ENCODE results near the gene ZEB2. TPM values are rescaled to one million over a fixed set of nuclear protein-coding genes. Genes with fewer than 3 reads are reported as not detected.

Gene ZEB2
- total RNA-seq, 2 experiments from 2014 or later, result 4.0 to 16.9 TPM

DNA sequence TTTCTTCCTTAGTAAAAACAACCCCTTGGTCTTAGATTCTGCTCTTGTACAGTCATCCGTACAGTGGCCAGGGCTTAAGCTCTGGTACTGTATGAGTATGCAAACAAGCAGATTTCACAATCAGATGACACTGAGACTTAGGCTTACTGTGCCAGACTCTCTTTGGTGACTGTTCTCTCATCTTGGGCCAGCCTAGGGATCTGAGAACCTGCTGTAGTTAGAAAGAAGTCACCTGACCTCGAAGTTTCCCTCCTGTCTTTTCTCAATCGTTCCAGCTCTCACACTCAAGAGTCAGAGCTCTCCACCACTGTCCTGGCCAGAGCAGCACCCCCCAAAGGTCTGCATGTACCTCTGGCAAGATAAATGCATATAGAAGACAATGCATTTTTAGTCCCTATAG lies 63.2 kb downstream of the ZEB2 start:
- DNase-seq (ENCODE audit: low spot score), result no peak
- peaks cover 40% of the 10 kb centered on the region for H3K4me1 ChIP-seq (ENCODE audit: insufficient read depth, low read length, poor library complexity, severe bottlenecking)
- no peak overlapping the region for H3K4me2 ChIP-seq (ENCODE audit: low read length)
- intact Hi-C loops (cut with micrococcal nuclease; ENCODE audit: unreplicated experiment), result no loop called here
- H3K27ac ChIP-seq (ENCODE audit: low read depth, low read length, poor library complexity, severe bottlenecking), result no peak overlapping the region
- H2AFZ ChIP-seq (ENCODE audit: low read length), result no peak overlapping the region
- H3K9me3 ChIP-seq (ENCODE audit: low read length), result no peaks in the 10 kb centered on the region
- ChIA-PET POLR2A (interaction anchor here (1.8 kb wide), 1 partner anchor 8 kb away, joined by 6 read pairs; no protein-coding TSS in a partner anchor), CTCF (ENCODE audit: unreplicated experiment) (interaction anchor here (0.6 kb wide), 1 partner anchor 15 kb away, joined by 3 read pairs; no protein-coding TSS in a partner anchor)
- H3K36me3 ChIP-seq (ENCODE audit: insufficient read depth, low read length), result no peaks in the 10 kb centered on the region
- H3K79me2 ChIP-seq (ENCODE audit: insufficient read depth, low read depth, low read length), result no peaks in the 10 kb centered on the region
- TF ChIP-seq EZH2phosphoT487 (IDR thresholded peaks at IDR 0.05; ENCODE audit: borderline replicate concordance, low read depth, low read length), result no peak
- TF ChIP-seq, protein P1, sequence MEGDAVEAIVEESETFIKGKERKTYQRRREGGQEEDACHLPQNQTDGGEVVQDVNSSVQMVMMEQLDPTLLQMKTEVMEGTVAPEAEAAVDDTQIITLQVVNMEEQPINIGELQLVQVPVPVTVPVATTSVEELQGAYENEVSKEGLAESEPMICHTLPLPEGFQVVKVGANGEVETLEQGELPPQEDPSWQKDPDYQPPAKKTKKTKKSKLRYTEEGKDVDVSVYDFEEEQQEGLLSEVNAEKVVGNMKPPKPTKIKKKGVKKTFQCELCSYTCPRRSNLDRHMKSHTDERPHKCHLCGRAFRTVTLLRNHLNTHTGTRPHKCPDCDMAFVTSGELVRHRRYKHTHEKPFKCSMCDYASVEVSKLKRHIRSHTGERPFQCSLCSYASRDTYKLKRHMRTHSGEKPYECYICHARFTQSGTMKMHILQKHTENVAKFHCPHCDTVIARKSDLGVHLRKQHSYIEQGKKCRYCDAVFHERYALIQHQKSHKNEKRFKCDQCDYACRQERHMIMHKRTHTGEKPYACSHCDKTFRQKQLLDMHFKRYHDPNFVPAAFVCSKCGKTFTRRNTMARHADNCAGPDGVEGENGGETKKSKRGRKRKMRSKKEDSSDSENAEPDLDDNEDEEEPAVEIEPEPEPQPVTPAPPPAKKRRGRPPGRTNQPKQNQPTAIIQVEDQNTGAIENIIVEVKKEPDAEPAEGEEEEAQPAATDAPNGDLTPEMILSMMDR (conservative IDR thresholded peaks at IDR 0.05; ENCODE audit: low read length), result no peak
- H4K20me1 ChIP-seq (ENCODE audit: insufficient read depth, low read length), result no peaks in the 10 kb centered on the region
- no TSS peak for BruUV-seq (replicated peaks)
- no peaks in the 10 kb centered on the region for H3K9me2 ChIP-seq (ENCODE audit: insufficient read depth, low read length)
- no peak overlapping the region for H3K4me3 ChIP-seq (ENCODE audit: low read depth, low read length, poor library complexity, severe bottlenecking)

DNA sequence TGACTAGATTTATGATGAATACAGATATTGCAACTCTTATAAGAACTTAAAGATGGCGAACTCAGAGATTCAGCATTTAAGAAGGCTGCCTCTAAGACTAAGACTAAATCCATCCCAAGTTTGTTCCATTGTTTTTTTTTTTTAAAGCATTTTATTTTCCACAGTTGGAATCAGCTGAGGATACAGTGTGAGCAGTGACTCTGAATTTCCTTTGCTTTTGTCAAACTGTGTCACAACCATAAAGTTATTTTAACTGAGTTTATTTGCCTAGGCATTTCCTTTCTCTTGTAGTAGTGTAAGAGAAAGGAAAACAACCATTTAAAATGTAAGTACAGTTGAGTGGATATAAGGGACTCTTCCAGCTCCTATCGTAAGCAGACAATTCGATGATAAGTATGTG lies 63.9 kb downstream of the ZEB2 start:
- TF ChIP-seq EZH2phosphoT487 (IDR thresholded peaks at IDR 0.05; ENCODE audit: borderline replicate concordance, low read depth, low read length), result no peak
- TF ChIP-seq, protein P1 (conservative IDR thresholded peaks at IDR 0.05; ENCODE audit: low read length), result no peak
- peak overlapping the region; percentile 54; the same call in 1 of the 2 replicates for H2AFZ ChIP-seq (ENCODE audit: low read length)
- BruUV-seq (replicated peaks), result no TSS peak
- intact Hi-C loops (cut with micrococcal nuclease; ENCODE audit: unreplicated experiment), result no loop called here
- no peaks in the 10 kb centered on the region for H3K9me3 ChIP-seq (ENCODE audit: low read length)
- no peaks in the 10 kb centered on the region for H3K36me3 ChIP-seq (ENCODE audit: insufficient read depth, low read length)
- ChIA-PET POLR2A (interaction anchor here (1.8 kb wide), 1 partner anchor 9 kb away, joined by 6 read pairs; no protein-coding TSS in a partner anchor), CTCF (ENCODE audit: unreplicated experiment) (interaction anchor here (0.6 kb wide), 1 partner anchor 14 kb away, joined by 3 read pairs; no protein-coding TSS in a partner anchor)
- no peak overlapping the region for H3K27ac ChIP-seq (ENCODE audit: low read depth, low read length, poor library complexity, severe bottlenecking)
- peaks cover 40% of the 10 kb centered on the region for H3K4me1 ChIP-seq (ENCODE audit: insufficient read depth, low read length, poor library complexity, severe bottlenecking)
- peak overlapping the region; percentile 59; the same call in 1 of the 2 replicates for H3K4me2 ChIP-seq (ENCODE audit: low read length)
- no peaks in the 10 kb centered on the region for H3K79me2 ChIP-seq (ENCODE audit: insufficient read depth, low read depth, low read length)
- no peak for DNase-seq (ENCODE audit: low spot score)
- H3K9me2 ChIP-seq (ENCODE audit: insufficient read depth, low read length), result no peaks in the 10 kb centered on the region
- H4K20me1 ChIP-seq (ENCODE audit: insufficient read depth, low read length), result no peaks in the 10 kb centered on the region
- no peak overlapping the region for H3K4me3 ChIP-seq (ENCODE audit: low read depth, low read length, poor library complexity, severe bottlenecking)

DNA sequence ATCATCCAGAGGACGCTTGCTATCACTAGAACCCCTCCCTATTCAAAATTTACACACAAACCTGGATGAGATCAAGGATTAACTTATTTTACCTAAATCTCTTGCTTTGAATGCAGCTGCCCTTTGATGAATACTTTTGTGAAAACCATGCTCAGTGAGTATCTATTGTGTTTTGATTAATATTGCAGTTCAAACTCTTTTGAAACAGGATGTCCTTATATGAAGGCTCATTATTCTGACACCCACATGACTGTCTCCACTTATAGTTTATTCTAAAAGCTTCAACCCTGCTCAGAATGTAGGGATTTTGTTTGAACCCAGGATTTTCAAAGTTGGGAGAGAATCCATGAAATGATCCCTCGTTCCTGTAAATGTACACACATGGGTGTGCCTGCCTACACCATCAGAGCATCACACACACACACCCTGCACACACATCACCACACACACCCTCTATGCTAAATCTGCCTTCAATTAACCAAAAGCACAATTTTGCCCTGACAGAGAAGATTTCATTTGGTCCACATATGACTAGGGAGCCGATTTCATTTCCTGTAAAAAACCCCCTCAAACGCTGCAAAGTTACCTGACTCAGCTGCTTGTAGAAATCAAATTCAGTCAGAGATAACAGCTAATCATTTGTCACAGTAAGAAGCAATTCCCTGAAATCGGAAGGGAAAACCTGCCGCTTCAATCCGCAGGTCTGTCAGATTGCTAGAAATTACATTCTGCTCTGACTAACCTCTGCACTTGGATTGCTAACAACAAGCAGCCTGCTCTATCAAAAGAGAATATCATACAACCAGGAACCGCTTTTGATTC lies 65.2 kb downstream of the ZEB2 start:
- H4K20me1 ChIP-seq (ENCODE audit: insufficient read depth, low read length), result no peaks in the 10 kb centered on the region

More for the DNA sequence above, 65.2 kb downstream of the ZEB2 start:
- Histone ChIP-seq H3K9me2 (ENCODE audit: insufficient read depth, low read length) (no peaks in the 10 kb centered on the region), H3K79me2 (ENCODE audit: insufficient read depth, low read depth, low read length) (no peaks in the 10 kb centered on the region), H3K27ac (ENCODE audit: low read depth, low read length, poor library complexity, severe bottlenecking) (no peak overlapping the region), H3K9me3 (ENCODE audit: low read length) (no peaks in the 10 kb centered on the region), H3K4me3 (ENCODE audit: low read depth, low read length, poor library complexity, severe bottlenecking) (peak overlapping the region; percentile 6), H2AFZ (ENCODE audit: low read length) (peak overlapping the region; percentile 54; the same call in 1 of the 2 replicates), H3K36me3 (ENCODE audit: insufficient read depth, low read length) (no peaks in the 10 kb centered on the region), H3K4me1 (ENCODE audit: insufficient read depth, low read length, poor library complexity, severe bottlenecking) (peaks cover 40% of the 10 kb centered on the region), H3K4me2 (ENCODE audit: low read length) (peak overlapping the region; percentile 59)
- DNase-seq (ENCODE audit: low spot score), result no peak
- TF ChIP-seq EZH2phosphoT487 (IDR thresholded peaks at IDR 0.05; ENCODE audit: borderline replicate concordance, low read depth, low read length), result no peak
- TF ChIP-seq, protein P1 (conservative IDR thresholded peaks at IDR 0.05; ENCODE audit: low read length), result no peak
- intact Hi-C loops (cut with micrococcal nuclease; ENCODE audit: unreplicated experiment), result no loop called here
- CTCF ChIA-PET (ENCODE audit: unreplicated experiment), result no interaction called here
- POLR2A ChIA-PET, result interaction anchor here (0.6 to 1.8 kb wide), 3 partner anchors 10 to 48 kb away, joined by 3 to 6 read pairs (median 3); no protein-coding TSS in a partner anchor
- no TSS peak for BruUV-seq (replicated peaks)

Measured in OCI-LY7 (cell line).